Activated naive CD4-positive, alpha-beta T cell treated with Interleukin-2 at 50 U/mL for 16 hours (primary cell): Measurements from ENCODE around the gene CTTN.
"Not testable (repeated sequence)": the region's sequence is repeated elsewhere in the genome, so short reads cannot be mapped to it uniquely, and the experiment has no call there.

ENCODE experiments used
- DNase-seq: peaks from one replicate; pipeline ENCODE4 v3.0.0-alpha.2; 2020

Gene CTTN

DNA sequence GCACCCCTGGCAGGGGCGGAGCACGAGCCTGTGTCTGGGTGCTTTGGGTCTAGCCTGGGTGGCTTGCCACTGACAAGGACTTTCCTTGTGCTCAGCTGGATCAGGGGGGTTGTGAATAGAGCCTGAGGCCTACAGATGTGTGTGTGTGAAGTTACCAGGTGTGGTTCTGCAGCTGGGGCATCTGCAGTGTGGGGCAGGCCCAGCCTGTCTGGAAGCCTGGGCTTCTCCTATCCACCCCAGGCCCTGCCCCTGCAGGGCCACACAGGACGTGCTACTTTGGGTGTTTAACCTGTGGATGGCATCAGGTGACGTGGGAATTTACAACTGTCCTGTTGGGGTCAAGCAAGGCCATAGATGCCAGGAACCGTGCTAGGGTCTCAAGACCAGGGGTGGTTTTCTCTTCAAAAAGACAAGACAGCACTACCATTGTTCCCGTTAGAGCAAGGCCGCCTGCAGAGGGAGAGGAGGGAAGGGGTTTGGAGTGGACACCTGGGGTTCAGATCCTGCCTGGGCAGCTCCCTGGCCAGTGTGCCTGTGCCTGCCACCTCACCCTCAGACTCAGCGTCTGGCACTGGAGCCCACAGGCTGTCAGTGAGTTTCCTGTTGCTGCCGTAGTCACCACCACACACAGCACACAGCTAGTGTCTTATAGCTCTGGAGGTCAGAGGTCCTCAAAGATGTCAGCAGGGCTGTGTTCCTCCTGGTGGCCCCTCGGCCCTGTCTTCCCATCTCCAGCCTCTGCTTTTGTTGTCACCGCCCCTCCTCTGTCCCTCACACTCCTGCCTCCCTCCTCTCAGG is 31.6 kb downstream of the CTTN start:
- no peak for DNase-seq

DNA sequence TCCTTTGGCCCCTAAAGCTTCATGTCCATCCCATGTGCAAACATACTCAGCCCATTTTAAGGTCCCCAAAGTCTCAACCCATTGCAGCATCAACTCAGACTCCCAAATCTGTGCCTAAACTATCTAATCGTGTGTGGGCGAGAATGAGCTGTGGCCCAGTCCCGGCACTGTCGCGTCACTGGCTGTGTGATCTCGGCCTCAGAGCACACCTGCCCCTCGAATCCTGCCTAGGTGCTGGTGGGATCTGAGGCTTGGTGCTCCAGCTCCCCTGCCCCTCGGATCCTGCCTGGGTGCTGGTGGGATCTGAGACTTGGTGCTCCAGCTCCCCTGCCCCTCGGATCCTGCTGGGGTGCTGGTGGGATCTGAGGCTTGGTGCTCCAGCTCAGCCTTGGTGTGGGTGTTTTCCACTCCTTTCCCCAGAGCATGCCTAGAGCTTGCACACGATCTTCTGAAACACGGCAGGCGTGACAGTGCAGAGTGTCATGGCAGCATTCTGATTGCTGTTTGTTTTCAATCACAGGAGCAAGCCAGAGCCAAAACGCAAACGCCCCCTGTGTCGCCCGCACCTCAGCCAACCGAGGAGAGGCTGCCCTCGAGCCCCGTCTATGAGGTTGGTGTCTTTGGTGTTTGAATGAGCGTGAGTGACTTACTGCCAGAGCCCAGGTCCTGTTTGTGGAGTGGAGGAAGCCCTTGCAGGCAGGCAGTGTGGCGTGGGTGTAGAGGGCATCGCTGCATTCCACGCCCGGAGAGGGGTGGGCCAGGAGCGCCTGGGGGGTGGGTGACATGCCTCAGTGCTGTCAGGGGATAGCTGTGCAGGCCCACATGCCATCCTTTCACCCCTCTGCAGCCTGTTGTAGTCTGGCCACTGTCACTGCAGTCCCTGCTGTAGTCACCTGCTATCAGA is 32.6 kb downstream of the CTTN start:
- DNase-seq: no peak

DNA sequence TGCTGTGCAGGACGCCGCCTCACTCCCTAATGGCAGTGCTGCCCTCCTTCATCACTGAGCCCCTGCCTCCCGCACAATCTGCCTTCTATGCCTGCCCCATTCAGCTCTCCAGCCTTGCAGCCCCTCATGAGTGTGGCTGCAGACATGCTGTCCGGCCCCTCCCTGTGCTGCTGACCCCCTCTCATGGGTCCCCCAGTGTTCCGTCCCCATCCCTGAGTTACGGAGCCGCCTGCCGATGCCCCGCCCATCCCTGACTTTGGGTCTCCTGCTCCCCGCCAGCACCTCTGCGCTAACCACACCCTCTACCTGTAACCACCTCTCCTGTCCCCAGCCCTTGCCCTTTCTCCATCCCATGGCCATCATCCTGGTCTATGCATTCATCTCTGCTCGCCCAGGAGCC is 33.3 kb downstream of the CTTN start:
- no peak for DNase-seq

DNA sequence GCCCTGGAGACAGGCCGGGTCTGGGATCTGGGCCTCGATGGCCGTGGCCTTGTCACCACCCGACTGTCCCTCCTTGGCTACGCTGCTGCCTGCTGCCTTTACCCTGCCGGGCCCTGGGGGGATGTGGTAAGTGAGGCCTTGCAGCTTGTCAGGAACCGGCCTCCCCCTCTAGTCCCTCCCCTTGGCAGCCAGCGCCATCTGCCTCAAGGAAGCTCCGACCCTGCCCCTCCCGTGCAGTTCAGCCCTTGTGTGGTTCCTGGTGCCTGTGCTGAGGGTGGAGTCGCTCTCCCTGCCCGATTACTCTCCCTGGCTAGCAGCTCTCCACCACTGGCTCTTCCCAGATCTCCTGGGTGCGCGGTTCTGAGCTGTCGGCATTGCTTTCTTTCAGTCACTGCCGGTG is 33.7 kb downstream of the CTTN start:
- no peak for DNase-seq

- no peak for DNase-seq
Measured at GRCh38 chr11:70432580-70432979, 34.3 kb downstream of the CTTN start.

DNA sequence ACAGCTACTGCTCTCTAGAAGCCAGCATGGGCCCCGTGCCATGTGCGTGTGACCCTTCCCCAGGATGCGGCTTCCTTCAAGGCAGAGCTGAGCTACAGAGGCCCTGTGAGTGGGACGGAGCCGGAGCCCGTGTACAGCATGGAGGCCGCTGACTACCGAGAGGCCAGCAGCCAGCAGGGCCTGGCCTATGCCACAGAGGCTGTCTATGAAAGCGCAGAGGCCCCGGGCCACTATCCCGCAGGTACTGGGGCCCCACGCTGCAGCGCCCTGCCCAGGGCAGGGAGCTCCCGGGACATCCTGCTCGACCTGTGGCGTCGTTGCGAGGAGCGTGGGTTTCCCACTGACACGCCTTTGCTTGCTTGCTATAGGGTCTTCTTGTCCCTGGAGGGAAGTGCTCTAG is 34.7 kb downstream of the CTTN start:
- DNase-seq: no peak

DNA sequence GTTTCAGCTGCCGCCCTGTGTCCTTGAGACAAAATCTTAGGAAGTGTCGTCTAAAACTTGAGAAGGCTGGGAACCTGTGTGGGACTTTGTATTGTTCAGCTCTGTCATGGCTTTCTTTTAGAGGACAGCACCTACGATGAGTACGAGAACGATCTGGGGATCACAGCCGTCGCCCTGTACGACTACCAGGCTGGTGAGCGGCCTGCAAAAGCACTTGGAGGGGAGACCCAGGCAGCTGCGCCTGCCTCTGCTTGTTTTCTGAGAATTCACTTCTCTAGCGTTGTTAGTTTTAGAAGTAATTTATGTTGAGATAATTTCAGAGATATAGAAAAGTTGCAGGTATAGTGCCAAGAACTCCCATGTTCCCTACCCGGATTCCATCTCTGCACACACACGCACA is 35.2 kb downstream of the CTTN start:
- DNase-seq: no peak

- no peak for DNase-seq
Measured at GRCh38 chr11:70433966-70434812, 35.9 kb downstream of the CTTN start.

DNA sequence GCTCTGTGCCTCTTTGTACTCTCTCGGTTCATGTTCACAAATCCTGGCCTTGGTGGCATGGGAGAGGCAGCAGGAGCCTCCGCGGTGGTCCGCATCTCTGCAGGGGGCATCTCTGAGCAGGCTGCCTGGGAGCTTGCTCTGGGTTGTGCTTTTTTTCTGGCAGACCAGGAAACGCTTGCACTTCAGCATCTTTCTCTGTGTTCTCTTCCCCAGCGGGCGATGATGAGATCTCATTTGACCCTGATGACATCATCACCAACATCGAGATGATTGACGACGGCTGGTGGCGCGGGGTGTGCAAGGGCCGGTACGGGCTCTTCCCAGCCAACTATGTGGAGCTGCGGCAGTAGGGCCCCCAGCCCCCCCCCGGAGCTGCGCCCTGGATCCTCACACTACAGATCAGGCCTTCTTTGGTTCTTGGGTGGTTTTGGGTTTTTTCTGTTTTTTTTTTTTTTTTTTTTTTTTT is 36.5 kb downstream of the CTTN start:
- DNase-seq: no peak

DNA sequence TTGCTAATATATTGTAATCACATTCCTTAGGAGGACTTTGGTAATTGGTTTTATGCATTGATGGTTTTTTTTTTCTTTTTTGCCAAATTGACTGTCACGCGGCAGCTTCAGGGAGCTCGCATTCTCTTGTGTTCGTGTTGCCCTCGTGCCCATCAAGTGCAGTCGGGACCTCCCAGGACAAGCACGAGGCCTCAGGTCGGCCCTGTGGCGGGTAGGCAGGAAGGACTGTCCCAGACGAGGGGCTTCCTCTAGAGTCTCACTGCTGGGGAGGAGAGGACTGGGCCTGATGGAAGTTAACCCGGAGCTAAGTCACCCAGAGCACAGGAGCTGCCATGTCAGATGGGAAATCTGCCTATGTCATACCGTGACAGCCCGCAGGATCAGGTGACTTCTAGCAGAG is 37.0 kb downstream of the CTTN start:
- no peak for DNase-seq

DNA sequence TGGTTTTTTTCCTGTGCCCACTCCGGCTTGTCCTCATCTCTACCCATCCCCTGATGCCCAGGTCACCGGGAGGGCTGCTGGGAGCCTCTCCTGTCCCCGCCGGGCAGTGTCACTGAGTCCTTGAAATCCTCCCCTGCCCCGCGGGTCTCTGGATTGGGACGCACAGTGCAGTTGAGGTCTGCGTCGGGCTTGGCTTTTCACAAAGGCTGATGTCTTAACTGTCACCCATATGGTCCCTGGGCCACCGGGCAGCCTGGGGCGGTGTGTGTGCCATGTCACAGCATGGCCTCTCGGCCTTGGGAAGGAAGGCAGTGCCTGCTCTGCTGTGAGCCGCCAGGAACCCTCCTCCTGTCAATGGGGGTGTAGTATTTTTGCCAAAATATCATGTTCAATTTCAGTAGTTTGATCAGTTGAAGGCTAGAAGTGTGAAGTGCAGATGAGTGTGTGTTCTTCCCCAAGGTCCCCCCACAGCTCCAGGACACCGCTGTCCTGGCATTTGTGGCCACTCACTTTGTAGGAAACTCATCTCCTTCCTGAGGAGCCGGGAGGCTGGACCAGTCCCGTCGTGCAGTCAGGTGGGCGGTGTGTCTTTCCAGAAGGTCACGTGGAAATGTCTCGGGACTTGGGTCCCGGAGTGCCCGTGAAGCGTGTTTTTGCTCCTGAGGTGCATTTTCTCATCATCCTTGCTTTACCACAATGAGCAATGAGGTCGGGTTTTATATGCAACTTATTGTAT is 37.6 kb downstream of the CTTN start:
- no peak for DNase-seq

DNA sequence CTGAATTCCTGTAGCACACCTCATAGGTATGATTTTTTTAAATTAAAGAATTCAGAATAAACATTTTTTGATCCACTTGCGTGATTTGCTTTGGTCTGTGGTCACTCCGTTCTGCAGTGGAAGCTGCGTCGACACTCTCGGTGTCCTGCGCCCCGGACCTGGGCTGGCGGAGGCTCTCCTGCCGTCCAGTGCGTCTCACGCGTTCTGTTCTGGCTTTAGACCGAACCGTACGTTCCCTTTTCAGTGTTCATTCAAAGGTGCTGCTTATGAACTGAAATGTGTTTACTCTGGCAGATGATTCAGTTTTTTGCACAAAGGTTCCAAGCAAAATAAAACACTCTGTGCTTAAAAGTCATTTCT is 38.2 kb downstream of the CTTN start:
- DNase-seq: no peak

- DNase-seq: no peak
Measured at GRCh38 chr11:70437111-70437784, 38.9 kb downstream of the CTTN start.

- DNase-seq: no peak
Measured at GRCh38 chr11:70440206-70440605, 41.9 kb downstream of the CTTN start.

DNA sequence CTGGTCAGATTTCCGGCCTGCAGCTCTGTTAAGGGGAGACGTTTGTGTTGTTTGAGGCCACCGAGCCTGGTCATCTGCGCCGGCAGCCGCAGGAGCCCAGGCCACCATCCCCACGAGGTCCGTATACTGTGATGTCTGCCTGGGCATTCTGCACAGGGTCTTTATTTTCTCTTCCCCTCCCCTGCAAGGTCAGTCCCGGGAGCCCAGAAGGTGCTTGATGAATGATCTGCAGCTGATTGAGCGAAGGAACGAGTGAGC is 45.4 kb downstream of the CTTN start:
- DNase-seq: no peak

DNA sequence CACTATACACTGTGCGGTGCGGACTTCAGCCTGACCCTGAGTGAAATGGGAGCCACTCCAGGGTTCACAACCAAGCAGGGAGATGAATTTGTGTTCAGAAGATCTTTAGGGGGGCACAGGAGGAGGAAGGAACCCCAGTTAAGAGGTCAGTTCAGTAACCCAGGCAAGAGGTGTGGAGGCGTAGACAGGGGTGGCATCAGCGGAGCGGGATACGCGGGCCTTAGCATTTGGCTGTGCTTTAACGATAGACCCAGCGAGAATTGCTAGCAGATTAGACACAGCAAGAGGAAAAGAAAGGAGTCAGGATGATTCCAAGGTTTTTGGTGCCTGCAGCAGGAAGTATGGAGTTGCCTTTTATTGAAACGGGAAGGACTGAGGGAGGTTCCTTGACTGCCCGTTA is 46.8 kb downstream of the CTTN start:
- no peak for DNase-seq

GRCh38 chr11:70445605-70446004 is 47.3 kb downstream of the CTTN start:
- DNase-seq: no peak

DNA sequence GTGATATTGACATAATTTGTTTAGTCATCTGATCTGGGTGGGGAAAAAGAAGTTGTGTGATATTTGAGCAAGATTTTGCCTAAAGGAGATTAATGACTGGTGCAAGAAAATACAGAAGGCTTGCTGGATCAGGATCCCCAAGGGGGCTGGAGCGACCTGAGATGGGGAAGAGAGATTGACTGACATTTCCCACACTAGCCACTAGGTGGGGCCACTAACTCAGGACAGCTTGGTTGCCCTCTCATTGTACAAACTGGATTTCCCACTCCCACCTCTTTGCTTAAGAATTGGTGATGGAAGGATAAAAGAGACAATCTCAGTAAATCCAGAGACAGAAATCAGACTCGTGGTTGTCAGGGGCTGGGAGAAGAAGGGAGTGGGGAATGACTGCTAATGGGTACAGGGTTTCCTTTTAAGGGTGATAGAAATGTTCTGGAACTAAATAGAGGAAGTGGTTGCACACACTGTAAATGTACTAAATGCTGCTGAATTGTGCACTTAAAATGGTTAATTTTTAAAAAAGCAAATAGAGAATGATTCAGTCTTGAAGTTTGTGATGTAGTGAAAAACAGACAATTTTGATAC is 50.7 kb downstream of the CTTN start:
- DNase-seq: no peak

- no peak for DNase-seq
Measured at GRCh38 chr11:70454197-70454767, 56.0 kb downstream of the CTTN start.

DNA sequence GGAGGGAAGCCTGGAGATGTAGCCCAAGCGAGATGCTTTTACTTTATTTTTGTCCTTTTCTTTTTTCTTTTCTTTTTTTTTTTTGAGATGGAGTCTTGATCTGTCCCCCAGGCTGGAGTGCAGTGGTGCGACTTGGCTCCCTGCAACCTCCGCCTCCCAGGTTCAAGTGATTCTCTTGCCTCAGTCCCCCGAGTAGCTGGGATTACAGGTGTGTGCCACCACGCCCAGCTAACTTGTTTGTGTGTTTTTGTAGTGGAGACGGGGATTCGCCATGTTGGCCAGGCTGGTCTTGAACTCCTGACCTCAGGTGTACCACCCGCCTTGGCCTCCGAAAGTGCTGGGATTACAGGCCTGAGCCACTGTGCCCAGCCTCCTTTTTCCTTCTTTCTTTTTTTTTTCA is 56.5 kb downstream of the CTTN start:
- not testable (repeated sequence) for DNase-seq

GRCh38 chr11:70455354-70455753 is 57.0 kb downstream of the CTTN start:
- no peak for DNase-seq
